C1 segment of cervical spinal cord (tissue), 14 donors: Measurements from ENCODE around the gene GPC3.

Experiments
- DNase-seq, 14 donors: peaks; one replicate each; lab custom pipeline; 2025; lab: John Stamatoyannopoulos, UW

The GPC3 gene

GRCh38 chrX:133970076-133970475 lies 15.3 kb downstream of the GPC3 start:
- no peak for DNase-seq

- no peak for DNase-seq
These were observed 16.2 kb downstream of the GPC3 start for GRCh38 chrX:133969191-133969590.

GRCh38 chrX:133968109-133968508 lies 17.3 kb downstream of the GPC3 start:
- DNase-seq: no peak

GRCh38 chrX:133966199-133966598 lies 19.2 kb downstream of the GPC3 start:
- DNase-seq: no peak

GRCh38 chrX:133965321-133965720 lies 20.1 kb downstream of the GPC3 start:
- DNase-seq: no peak

GRCh38 chrX:133961046-133961445 lies 24.3 kb downstream of the GPC3 start:
- no peak for DNase-seq

- no peak for DNase-seq
These were observed 25.4 kb downstream of the GPC3 start for GRCh38 chrX:133959972-133960371.

- DNase-seq: no peak
These were observed 26.3 kb downstream of the GPC3 start for GRCh38 chrX:133958997-133959688.

- DNase-seq: no peak
These were observed 28.6 kb downstream of the GPC3 start for GRCh38 chrX:133956570-133957340.

- DNase-seq: no peak
These were observed 31.5 kb downstream of the GPC3 start for GRCh38 chrX:133953785-133954355.

GRCh38 chrX:133953078-133953477 lies 32.3 kb downstream of the GPC3 start:
- no peak for DNase-seq

GRCh38 chrX:133951098-133951497 lies 34.3 kb downstream of the GPC3 start:
- DNase-seq: no peak

GRCh38 chrX:133950214-133950613 lies 35.2 kb downstream of the GPC3 start:
- no peak for DNase-seq

GRCh38 chrX:133948895-133949294 lies 36.5 kb downstream of the GPC3 start:
- DNase-seq: no peak

GRCh38 chrX:133947996-133948395 lies 37.4 kb downstream of the GPC3 start:
- DNase-seq: no peak

- no peak for DNase-seq
These were observed 38.4 kb downstream of the GPC3 start for GRCh38 chrX:133947022-133947421.

- DNase-seq: no peak
These were observed 41.9 kb downstream of the GPC3 start for GRCh38 chrX:133943507-133943906.

GRCh38 chrX:133939655-133940302 lies 45.6 kb downstream of the GPC3 start:
- DNase-seq: no peak

GRCh38 chrX:133938530-133938929 lies 46.9 kb downstream of the GPC3 start:
- DNase-seq: no peak

- no peak for DNase-seq
These were observed 48.4 kb downstream of the GPC3 start for GRCh38 chrX:133937022-133937421.

- no peak for DNase-seq
These were observed 50.3 kb downstream of the GPC3 start for GRCh38 chrX:133935076-133935475.

- DNase-seq: no peak
These were observed 52.1 kb downstream of the GPC3 start for GRCh38 chrX:133933316-133933715.
